Mesenchymal stem cell (in vitro differentiated cells and primary cell): ENCODE data around the gene PARD3.
A peak's percentile ranks its signal among the peaks of the same experiment; 100 is the strongest.

ENCODE experiments used
- DNase-seq: peaks from one replicate; pipeline ENCODE4 v3.0.0-alpha.2; 2013
- H2AFZ ChIP-seq: one replicate; pipeline ENCODE4 v1.6.1; 2013; ENCODE audit warnings: low read depth, mild to moderate bottlenecking, control low read depth, inconsistent platforms, low read length, moderate library complexity
- H2AK5ac ChIP-seq: 2 replicates; pipeline ENCODE4 v1.6.1; 2013; ENCODE audit warnings: low read length, moderate library complexity, mild to moderate bottlenecking, inconsistent platforms; ENCODE audit not compliant: severe bottlenecking
- H2BK120ac ChIP-seq: one replicate; pipeline ENCODE4 v1.6.1; 2013; ENCODE audit warnings: low read depth, mild to moderate bottlenecking, inconsistent platforms, low read length, moderate library complexity
- H2BK12ac ChIP-seq, 2 experiments: one replicate each; pipeline ENCODE4 v1.6.1; 2013; ENCODE audit warnings: inconsistent platforms in 2 of 2, low read length in 2 of 2, mild to moderate bottlenecking in 2 of 2, moderate library complexity in 2 of 2, control low read depth in 1 of 2
- H2BK15ac ChIP-seq: one replicate; pipeline ENCODE4 v1.6.1; 2013; ENCODE audit warnings: mild to moderate bottlenecking, low read depth, inconsistent platforms; ENCODE audit not compliant: poor library complexity, severe bottlenecking
- H2BK5ac ChIP-seq: 2 replicates; pipeline ENCODE4 v1.6.1; 2013; ENCODE audit warnings: low read depth, mild to moderate bottlenecking, low read length, control low read depth, inconsistent platforms; ENCODE audit not compliant: poor library complexity, severe bottlenecking
- H3K14ac ChIP-seq, 2 experiments: one replicate each; pipeline ENCODE4 v1.6.1; 2013; ENCODE audit warnings: inconsistent platforms in 2 of 2, low read length in 2 of 2, control low read depth in 1 of 2, mild to moderate bottlenecking in 1 of 2, moderate library complexity in 1 of 2
- H3K18ac ChIP-seq, 2 experiments: one replicate each; pipeline ENCODE4 v1.6.1; 2013; ENCODE audit warnings: inconsistent platforms in 2 of 2, low read length in 2 of 2, control low read depth in 1 of 2, low read depth in 1 of 2, mild to moderate bottlenecking in 1 of 2
- H3K23ac ChIP-seq, 2 experiments: one replicate each; pipeline ENCODE4 v1.6.1; 2013; ENCODE audit warnings: inconsistent platforms in 2 of 2, low read length in 2 of 2, mild to moderate bottlenecking in 2 of 2, moderate library complexity in 2 of 2, control low read depth in 1 of 2
- H3K27ac ChIP-seq: 2 replicates; pipeline ENCODE4 v1.5.1; 2013; ENCODE audit warnings: mild to moderate bottlenecking, moderate library complexity, low read length, control low read depth, inconsistent platforms; ENCODE audit not compliant: poor library complexity, severe bottlenecking
- H3K27me3 ChIP-seq, 2 experiments: 2 replicates each; pipeline versions ENCODE4 v1.6.1 to v1.7.0; 2013; ENCODE audit warnings: low read length in 2 of 2, mild to moderate bottlenecking in 2 of 2, moderate library complexity in 2 of 2, control low read depth in 1 of 2, inconsistent platforms in 1 of 2; ENCODE audit not compliant: control insufficient read depth in 1 of 2, insufficient read depth in 1 of 2
- H3K36me3 ChIP-seq, 2 experiments: 2 replicates each; pipeline versions ENCODE4 v1.6.1 to v1.7.0; 2013; ENCODE audit warnings: low read length in 2 of 2, control low read depth in 1 of 2, inconsistent platforms in 1 of 2, low read depth in 1 of 2, mild to moderate bottlenecking in 1 of 2; ENCODE audit not compliant: insufficient read depth in 2 of 2, control insufficient read depth in 1 of 2
- H3K4ac ChIP-seq, 2 experiments: one replicate each; pipeline ENCODE4 v1.6.1; 2013; ENCODE audit warnings: inconsistent platforms in 2 of 2, low read length in 2 of 2, mild to moderate bottlenecking in 2 of 2, moderate library complexity in 2 of 2, control low read depth in 1 of 2, low read depth in 1 of 2
- H3K4me1 ChIP-seq: 2 replicates; pipeline ENCODE4 v1.6.1; 2013; ENCODE audit warnings: low read depth, low read length, control low read depth; ENCODE audit not compliant: control insufficient read depth, insufficient read depth
- H3K4me2 ChIP-seq: 2 replicates; pipeline ENCODE4 v1.6.1; 2013; ENCODE audit warnings: low read length, mild to moderate bottlenecking, inconsistent platforms; ENCODE audit not compliant: poor library complexity, severe bottlenecking
- H3K4me3 ChIP-seq, 2 experiments: 2 replicates each; pipeline versions ENCODE4 v1.5.1 to v1.7.0; 2013; ENCODE audit warnings: low read length in 2 of 2, mild to moderate bottlenecking in 2 of 2, control low read depth in 1 of 2, low read depth in 1 of 2; ENCODE audit not compliant: insufficient read depth in 1 of 2
- H3K79me1 ChIP-seq: replicated peaks from 2 replicates; pipeline ENCODE4 v1.6.1; 2013; ENCODE audit warnings: mild to moderate bottlenecking, control low read depth, low read length, inconsistent platforms; ENCODE audit not compliant: poor library complexity, severe bottlenecking
- H3K9ac ChIP-seq: 2 replicates; pipeline ENCODE4 v1.7.0; 2013; ENCODE audit warnings: mild to moderate bottlenecking, low read length, moderate library complexity
- H3K9me3 ChIP-seq: 2 replicates; pipeline ENCODE4 v1.7.0; 2013; ENCODE audit warnings: mild to moderate bottlenecking, low read length; ENCODE audit not compliant: control insufficient read depth
- H4K8ac ChIP-seq: one replicate; pipeline ENCODE4 v1.6.1; 2013; ENCODE audit warnings: inconsistent platforms, mild to moderate bottlenecking, low read length, moderate library complexity
- H4K91ac ChIP-seq: one replicate; pipeline ENCODE4 v1.6.1; 2013; ENCODE audit warnings: mild to moderate bottlenecking, low read length, inconsistent platforms
- WGBS: methylation state at CpG from one replicate; pipeline ENCODE4 v1.1.7; 2013; ENCODE audit warnings: mixed read lengths; 5-methylcytosine and 5-hydroxymethylcytosine counted together

PARD3 gene

GRCh38 chr10:34101001-34101400, 714.1 kb downstream of the PARD3 start:
- H2BK12ac ChIP-seq, result peak overlapping the region in 1 of 2 experiments; percentile 67
- H3K4me1 ChIP-seq, result peaks cover 3% of the 10 kb centered on the region
- H2AK5ac ChIP-seq, result no peak overlapping the region
- H3K36me3 ChIP-seq, result no peaks in the 10 kb centered on the region
- no peak overlapping the region for H3K4me3 ChIP-seq
- H4K91ac ChIP-seq, result no peak overlapping the region
- H3K79me1 ChIP-seq, result no peaks in the 10 kb centered on the region
- peak overlapping the region in 1 of 2 experiments; percentile 1 for H3K4ac ChIP-seq
- H2BK15ac ChIP-seq, result no peak overlapping the region
- H3K9ac ChIP-seq, result no peak overlapping the region
- no peak overlapping the region for H2BK5ac ChIP-seq
- H3K18ac ChIP-seq, result no peak overlapping the region
- no peak overlapping the region for H4K8ac ChIP-seq
- H3K27ac ChIP-seq, result no peak overlapping the region
- no peak overlapping the region for H3K23ac ChIP-seq
- H2AFZ ChIP-seq, result no peak overlapping the region
- no peak for DNase-seq
- H3K27me3 ChIP-seq, result no peaks in the 10 kb centered on the region
- no peak overlapping the region for H3K14ac ChIP-seq
- no peak overlapping the region for H2BK120ac ChIP-seq
- no peak overlapping the region for H3K4me2 ChIP-seq
- WGBS, result 95% methylated on average over 5 of the region's 5 CpGs
- H3K9me3 ChIP-seq, result peaks cover 4% of the 10 kb centered on the region

GRCh38 chr10:34098821-34099567, 716.1 kb downstream of the PARD3 start:
- H3K36me3 ChIP-seq, result peaks cover 0 to 2% of the 10 kb centered on the region in 2 experiments
- H3K27ac ChIP-seq, result no peak overlapping the region
- H2BK5ac ChIP-seq, result no peak overlapping the region
- H3K4me3 ChIP-seq, result no peak overlapping the region
- WGBS, result 80% methylated on average over 8 of the region's 8 CpGs
- DNase-seq, result peak; percentile 50
- H3K18ac ChIP-seq, result no peak overlapping the region
- H3K4ac ChIP-seq, result no peak overlapping the region
- no peak overlapping the region for H2BK15ac ChIP-seq
- no peak overlapping the region for H4K91ac ChIP-seq
- no peak overlapping the region for H3K14ac ChIP-seq
- no peak overlapping the region for H3K9ac ChIP-seq
- no peaks in the 10 kb centered on the region for H3K27me3 ChIP-seq
- H3K23ac ChIP-seq, result no peak overlapping the region
- H2BK12ac ChIP-seq, result no peak overlapping the region
- H3K79me1 ChIP-seq, result no peaks in the 10 kb centered on the region
- H3K9me3 ChIP-seq, result peaks cover 19% of the 10 kb centered on the region
- H3K4me2 ChIP-seq, result no peak overlapping the region
- H2BK120ac ChIP-seq, result no peak overlapping the region
- H2AK5ac ChIP-seq, result no peak overlapping the region
- no peaks in the 10 kb centered on the region for H3K4me1 ChIP-seq
- H4K8ac ChIP-seq, result no peak overlapping the region
- H2AFZ ChIP-seq, result no peak overlapping the region

DNA sequence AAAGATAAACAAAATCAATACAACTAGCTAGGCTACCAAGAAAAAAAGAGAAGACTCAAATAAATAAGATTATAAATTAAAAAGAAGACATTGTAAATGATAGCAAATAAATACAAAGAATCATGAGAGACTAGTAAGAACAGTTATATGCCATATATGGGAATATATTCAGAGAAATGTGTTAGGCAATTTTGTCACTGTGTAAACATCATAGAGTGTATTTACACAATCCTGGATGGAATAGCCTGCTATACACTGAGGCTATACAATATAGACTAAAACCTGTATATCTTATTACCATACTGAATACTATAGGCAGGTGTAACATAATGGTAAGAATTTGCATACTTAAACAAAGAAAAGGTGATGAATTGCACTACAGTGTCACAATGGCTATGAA, 717.4 kb downstream of the PARD3 start:
- Histone ChIP-seq H3K27ac (no peak overlapping the region), H3K4me3 (no peak overlapping the region), H3K4ac (no peak overlapping the region), H3K18ac (no peak overlapping the region), H2AFZ (no peak overlapping the region), H3K27me3 (no peaks in the 10 kb centered on the region), H3K14ac (no peak overlapping the region), H3K4me2 (no peak overlapping the region), H3K9me3 (peaks cover 19% of the 10 kb centered on the region), H3K79me1 (no peaks in the 10 kb centered on the region), H2BK5ac (no peak overlapping the region), H4K8ac (no peak overlapping the region), H2BK15ac (no peak overlapping the region), H2AK5ac (no peak overlapping the region), H3K4me1 (no peaks in the 10 kb centered on the region), H3K23ac (no peak overlapping the region), H2BK12ac (no peak overlapping the region), H3K36me3 (peaks cover 0 to 2% of the 10 kb centered on the region in 2 experiments), H4K91ac (no peak overlapping the region), H3K9ac (no peak overlapping the region), H2BK120ac (no peak overlapping the region)
- DNase-seq, result no peak

- H3K79me1 ChIP-seq, result no peaks in the 10 kb centered on the region
Observed at GRCh38 chr10:34094961-34095360, 720.1 kb downstream of the PARD3 start.

More at GRCh38 chr10:34094961-34095360, 720.1 kb downstream of the PARD3 start:
- H3K9me3 ChIP-seq, result peaks cover 19% of the 10 kb centered on the region
- no peak overlapping the region for H3K18ac ChIP-seq
- no peak overlapping the region for H3K4me3 ChIP-seq
- no peaks in the 10 kb centered on the region for H3K27me3 ChIP-seq
- no peak overlapping the region for H2AK5ac ChIP-seq
- no peak overlapping the region for H3K23ac ChIP-seq
- H3K4me2 ChIP-seq, result no peak overlapping the region
- H2BK120ac ChIP-seq, result no peak overlapping the region
- H3K9ac ChIP-seq, result no peak overlapping the region
- no peak overlapping the region for H3K4ac ChIP-seq
- H2BK5ac ChIP-seq, result no peak overlapping the region
- no peak overlapping the region for H3K27ac ChIP-seq
- H3K36me3 ChIP-seq, result peaks cover 0 to 2% of the 10 kb centered on the region in 2 experiments
- no peak overlapping the region for H2BK15ac ChIP-seq
- no peak overlapping the region for H2AFZ ChIP-seq
- H2BK12ac ChIP-seq, result no peak overlapping the region
- no peak overlapping the region for H4K8ac ChIP-seq
- no peaks in the 10 kb centered on the region for H3K4me1 ChIP-seq
- no peak for DNase-seq
- H4K91ac ChIP-seq, result no peak overlapping the region
- no peak overlapping the region for H3K14ac ChIP-seq
